Brain microvascular endothelial cell (primary cell): ENCODE data around the gene RASL12.

ENCODE experiments used
- DNase-seq: peaks from one replicate; pipeline ENCODE4 v3.0.0-alpha.2; 2020
- H3K27ac ChIP-seq: fragments of 250-450 bp; sonication (Bioruptor Pico); 2 replicates; pipeline ENCODE4 v1.5.1; 2020; ENCODE audit warnings: mild to moderate bottlenecking, moderate library complexity
- H3K27me3 ChIP-seq: fragments of 250-450 bp; sonication (Bioruptor Pico); replicated peaks from 2 replicates; pipeline ENCODE4 v1.5.1; 2020; ENCODE audit warnings: mild to moderate bottlenecking
- H3K36me3 ChIP-seq: fragments of 250-450 bp; sonication (Bioruptor Pico); replicated peaks from 2 replicates; pipeline ENCODE4 v1.5.1; 2020; ENCODE audit warnings: mild to moderate bottlenecking
- H3K4me3 ChIP-seq: 2 replicates; pipeline ENCODE4 v1.5.1; 2011; ENCODE audit warnings: low read depth, mild to moderate bottlenecking, control low read depth, low read length, moderate library complexity
- in situ Hi-C: cut with HindIII; loops from 2 replicates; pipeline ENCODE4 v1.10.0; 2017; ENCODE audit warnings: low sequenced_read_pairs, low pct_ligation_motif_present
- TF ChIP-seq, protein P1 (sequence below): IDR thresholded peaks from 2 replicates; pipeline ENCODE4 v1.5.1; 2011; ENCODE audit warnings: low read depth, mild to moderate bottlenecking, moderate library complexity, low read length, control low read depth, inconsistent platforms; ENCODE audit errors: missing control alignments

The RASL12 gene

GRCh38 chr15:65088643-65089021, 20.8 kb upstream of the RASL12 start:
- no peak overlapping the region for H3K27ac ChIP-seq
- DNase-seq, result no peak
- TF ChIP-seq, protein P1, sequence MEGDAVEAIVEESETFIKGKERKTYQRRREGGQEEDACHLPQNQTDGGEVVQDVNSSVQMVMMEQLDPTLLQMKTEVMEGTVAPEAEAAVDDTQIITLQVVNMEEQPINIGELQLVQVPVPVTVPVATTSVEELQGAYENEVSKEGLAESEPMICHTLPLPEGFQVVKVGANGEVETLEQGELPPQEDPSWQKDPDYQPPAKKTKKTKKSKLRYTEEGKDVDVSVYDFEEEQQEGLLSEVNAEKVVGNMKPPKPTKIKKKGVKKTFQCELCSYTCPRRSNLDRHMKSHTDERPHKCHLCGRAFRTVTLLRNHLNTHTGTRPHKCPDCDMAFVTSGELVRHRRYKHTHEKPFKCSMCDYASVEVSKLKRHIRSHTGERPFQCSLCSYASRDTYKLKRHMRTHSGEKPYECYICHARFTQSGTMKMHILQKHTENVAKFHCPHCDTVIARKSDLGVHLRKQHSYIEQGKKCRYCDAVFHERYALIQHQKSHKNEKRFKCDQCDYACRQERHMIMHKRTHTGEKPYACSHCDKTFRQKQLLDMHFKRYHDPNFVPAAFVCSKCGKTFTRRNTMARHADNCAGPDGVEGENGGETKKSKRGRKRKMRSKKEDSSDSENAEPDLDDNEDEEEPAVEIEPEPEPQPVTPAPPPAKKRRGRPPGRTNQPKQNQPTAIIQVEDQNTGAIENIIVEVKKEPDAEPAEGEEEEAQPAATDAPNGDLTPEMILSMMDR, result no peak
- in situ Hi-C loops, result no loop called here
- no peaks in the 10 kb centered on the region for H3K36me3 ChIP-seq
- H3K4me3 ChIP-seq, result no peak overlapping the region
- H3K27me3 ChIP-seq, result no peaks in the 10 kb centered on the region

DNA sequence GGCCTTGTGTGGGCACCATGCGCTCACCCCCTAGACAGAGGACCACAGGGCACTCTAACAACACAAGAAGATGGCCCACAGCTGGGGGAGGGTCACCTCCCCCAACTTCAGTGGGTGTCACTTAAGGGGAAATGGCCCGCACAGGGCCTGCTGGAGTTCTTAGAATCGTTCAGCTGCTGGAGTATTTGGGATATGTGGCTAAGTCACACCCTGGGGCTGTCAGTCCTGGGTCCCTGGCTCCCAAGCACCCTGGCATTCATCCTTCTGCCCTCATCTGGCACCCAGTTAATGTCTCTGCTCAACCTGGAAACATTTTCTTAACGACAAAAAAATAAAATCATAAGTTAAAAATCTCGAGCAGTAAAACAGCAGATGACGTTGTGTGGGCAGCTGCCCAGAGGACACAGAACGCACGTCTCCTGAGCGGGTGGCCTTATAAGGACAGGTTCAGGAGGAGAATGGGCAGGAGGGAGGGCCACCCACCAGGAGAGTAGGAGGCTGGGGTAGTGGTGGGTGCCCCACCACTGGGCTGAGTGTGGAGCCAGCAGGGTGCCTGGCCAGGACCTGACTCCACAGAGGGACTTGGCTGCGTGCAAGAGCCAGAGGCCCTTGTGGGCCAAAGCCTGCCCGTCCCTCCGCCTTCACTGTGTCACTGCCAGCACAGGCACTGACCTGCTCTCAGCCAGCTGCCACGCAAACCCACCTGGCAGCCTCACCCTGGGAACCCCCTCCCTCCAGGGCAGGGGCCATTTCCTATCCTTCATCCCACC, 20.3 kb upstream of the RASL12 start:
- no peak for DNase-seq
- Histone ChIP-seq H3K27ac (no peak overlapping the region), H3K4me3 (no peak overlapping the region), H3K36me3 (no peaks in the 10 kb centered on the region), H3K27me3 (no peaks in the 10 kb centered on the region)
- in situ Hi-C loops, result no loop called here
- TF ChIP-seq, protein P1, result no peak

DNA sequence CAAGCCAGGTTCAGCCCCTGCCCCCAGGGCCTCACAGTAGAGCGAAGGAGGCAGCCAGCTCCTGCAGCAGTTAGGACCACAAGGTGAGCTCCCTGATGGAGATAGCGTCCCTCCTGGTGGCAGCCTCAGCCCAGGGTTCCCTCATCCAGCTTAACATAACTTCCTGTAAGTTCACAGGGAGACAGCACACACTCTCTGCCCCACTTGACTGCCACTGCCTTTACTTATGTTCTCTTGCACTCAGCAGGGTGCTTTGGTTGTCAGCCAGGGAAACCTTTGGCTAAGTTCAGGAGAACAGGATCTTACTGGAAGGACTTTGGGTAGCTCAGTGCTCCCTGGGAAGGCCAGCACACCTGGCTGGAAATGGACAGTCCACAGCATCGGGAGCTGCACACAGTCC, 19.6 kb upstream of the RASL12 start:
- TF ChIP-seq, protein P1, result no peak
- no peak for DNase-seq
- no peaks in the 10 kb centered on the region for H3K27me3 ChIP-seq
- no peak overlapping the region for H3K27ac ChIP-seq
- no peak overlapping the region for H3K4me3 ChIP-seq
- H3K36me3 ChIP-seq, result no peaks in the 10 kb centered on the region
- in situ Hi-C loops, result no loop called here

DNA sequence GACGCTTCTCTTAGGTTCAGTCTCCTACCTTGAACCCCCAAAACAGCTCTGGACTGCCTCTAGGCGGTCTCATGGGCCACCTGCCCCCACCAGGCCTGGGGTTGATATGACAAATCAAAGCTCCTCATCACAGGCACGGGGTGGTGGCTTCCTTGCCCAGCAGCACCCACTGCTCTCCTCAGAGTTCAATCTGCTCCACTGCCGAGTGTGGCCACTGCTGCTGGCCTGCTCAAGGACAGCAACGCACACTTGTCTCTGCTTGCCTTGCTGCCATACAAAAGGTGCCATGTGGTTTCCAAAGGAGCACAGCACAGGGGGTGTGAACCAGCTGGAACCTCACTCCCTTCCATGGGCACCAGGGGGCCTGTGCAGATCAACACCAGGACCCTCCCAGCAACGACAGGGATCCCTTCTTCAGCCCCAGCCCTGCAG, 18.9 kb upstream of the RASL12 start:
- no peak overlapping the region for H3K4me3 ChIP-seq
- TF ChIP-seq, protein P1, result peak; percentile 58
- no peaks in the 10 kb centered on the region for H3K36me3 ChIP-seq
- H3K27me3 ChIP-seq, result no peaks in the 10 kb centered on the region
- in situ Hi-C loops, result no loop called here
- peak; percentile 7 for DNase-seq
- no peak overlapping the region for H3K27ac ChIP-seq

- no peak overlapping the region for H3K27ac ChIP-seq
- H3K4me3 ChIP-seq, result no peak overlapping the region
- H3K36me3 ChIP-seq, result no peaks in the 10 kb centered on the region
- TF ChIP-seq, protein P1, result peak; percentile 77
- no peaks in the 10 kb centered on the region for H3K27me3 ChIP-seq
- peak; percentile 15 for DNase-seq
- in situ Hi-C loops, result no loop called here
Observed at GRCh38 chr15:65085990-65086679, 18.3 kb upstream of the RASL12 start.
